ENCODE results near the gene ZNF473.

- TF ChIP-seq CTCF (conservative IDR thresholded peaks at IDR 0.05; ENCODE audit: low read depth in 2 of 2) (no peak), CREB1 (CRISPR knock-in tag; IDR thresholded peaks at IDR 0.05; ENCODE audit: low read depth) (no peak), REST (IDR thresholded peaks at IDR 0.05; ENCODE audit: unreplicated experiment) (no peak), POLR2AphosphoS5 (IDR thresholded peaks at IDR 0.05; ENCODE audit: low read depth) (no peak)
Observed at GRCh38 chr19:50060107-50060506, 34.3 kb downstream of the ZNF473 start.
